ENCODE results near the gene OR52E2.
"Not testable (repeated sequence)": the region's sequence is repeated elsewhere in the genome, so short reads cannot be mapped to it uniquely, and the experiment has no call there.

The OR52E2 gene

GRCh38 chr11:5059391-5059790 lies at the start of gene OR52E2:
Gene OR52E2, minus strand, starts transcription at chr11:5059627. Its CDS starts 0 bp downstream, at chr11:5059627.
- no peak for DNase-seq

GRCh38 chr11:5107285-5107684 lies 47.9 kb upstream of the OR52E2 start:
- DNase-seq = no peak

- no peak for DNase-seq
These were observed 43.6 kb upstream of the OR52E2 start for GRCh38 chr11:5103066-5103465.

- no peak for DNase-seq
These were observed 42.8 kb upstream of the OR52E2 start for GRCh38 chr11:5102246-5102645.

GRCh38 chr11:5096011-5096410 lies 36.6 kb upstream of the OR52E2 start:
- DNase-seq = no peak

- no peak for DNase-seq
These were observed 33.6 kb upstream of the OR52E2 start for GRCh38 chr11:5092821-5093585.

- DNase-seq = no peak
These were observed 31.2 kb upstream of the OR52E2 start for GRCh38 chr11:5090668-5091067.

- DNase-seq = no peak
These were observed 29.1 kb upstream of the OR52E2 start for GRCh38 chr11:5088556-5088955.

- no peak for DNase-seq
These were observed 24.2 kb upstream of the OR52E2 start for GRCh38 chr11:5083602-5084001.

GRCh38 chr11:5081405-5081804 lies 22.0 kb upstream of the OR52E2 start:
- DNase-seq = no peak

- no peak for DNase-seq
These were observed 12.4 kb upstream of the OR52E2 start for GRCh38 chr11:5071799-5072198.

GRCh38 chr11:5069272-5069671 lies 9.8 kb upstream of the OR52E2 start, which contains the start of gene OR52E1:
Gene OR52E1, plus strand, starts transcription at chr11:5069572.
- DNase-seq = no peak

- DNase-seq = no peak
These were observed 5.6 kb upstream of the OR52E2 start for GRCh38 chr11:5065027-5065426.

GRCh38 chr11:5058679-5059078 lies 748 bp downstream of the OR52E2 start:
- not testable (repeated sequence) for DNase-seq

- DNase-seq = no peak
These were observed 12.6 kb downstream of the OR52E2 start for GRCh38 chr11:5046754-5047330.

- no peak for DNase-seq
These were observed 13.2 kb downstream of the OR52E2 start, which contains the start of gene OR52J3 for GRCh38 chr11:5046226-5046625. Gene OR52J3, plus strand, starts transcription at chr11:5046526. Its CDS starts 0 bp downstream, at chr11:5046526.

- DNase-seq = no peak
These were observed 16.0 kb downstream of the OR52E2 start for GRCh38 chr11:5043380-5043779.

GRCh38 chr11:5042091-5042490 lies 17.3 kb downstream of the OR52E2 start:
- DNase-seq = no peak

GRCh38 chr11:5040876-5041275 lies 18.6 kb downstream of the OR52E2 start:
- DNase-seq = no peak

GRCh38 chr11:5038341-5038740 lies 21.1 kb downstream of the OR52E2 start:
- no peak for DNase-seq

- DNase-seq = no peak
These were observed 21.5 kb downstream of the OR52E2 start for GRCh38 chr11:5037926-5038325.

- no peak for DNase-seq
These were observed 22.8 kb downstream of the OR52E2 start for GRCh38 chr11:5036669-5037068.

- DNase-seq = no peak
These were observed 37.4 kb downstream of the OR52E2 start for GRCh38 chr11:5021996-5022395.

GRCh38 chr11:5013012-5013411 lies 46.4 kb downstream of the OR52E2 start:
- no peak for DNase-seq

GRCh38 chr11:5011254-5011653 lies 48.2 kb downstream of the OR52E2 start:
- DNase-seq = no peak
